Fibroblast of skin of right quadriceps (primary cell): ENCODE data around the gene MTA1.
A peak's percentile ranks its signal among the peaks of the same experiment; 100 is the strongest.

ENCODE experiments used
- DNase-seq: peaks from one replicate; pipeline ENCODE4 v3.0.0-alpha.2; 2013

Gene MTA1

GRCh38 chr14:105490267-105490571, 70.6 kb downstream of the MTA1 start:
- no peak for DNase-seq

- peak; percentile 100 for DNase-seq
These were observed 71.1 kb downstream of the MTA1 start, which contains the start of gene TEDC1 for GRCh38 chr14:105490572-105491365. Gene TEDC1 (plus strand): TSS chr14:105491246. CDS start chr14:105491376, 130 bp downstream.

- DNase-seq = peak; percentile 54
These were observed 71.8 kb downstream of the MTA1 start for GRCh38 chr14:105491366-105491973.

- no peak for DNase-seq
These were observed 72.7 kb downstream of the MTA1 start for GRCh38 chr14:105492031-105492970.

GRCh38 chr14:105492971-105493871, 73.6 kb downstream of the MTA1 start:
- DNase-seq = no peak

GRCh38 chr14:105493921-105494605, 74.4 kb downstream of the MTA1 start:
- DNase-seq = no peak

GRCh38 chr14:105494606-105494929, 74.9 kb downstream of the MTA1 start:
- DNase-seq = no peak

- no peak for DNase-seq
These were observed 75.7 kb downstream of the MTA1 start for GRCh38 chr14:105495101-105495989.

GRCh38 chr14:105495990-105496830, 76.6 kb downstream of the MTA1 start:
- DNase-seq = no peak

GRCh38 chr14:105496831-105497591, 77.4 kb downstream of the MTA1 start:
- no peak for DNase-seq

- no peak for DNase-seq
These were observed 78.2 kb downstream of the MTA1 start for GRCh38 chr14:105497671-105498429.

GRCh38 chr14:105498430-105499255, 79.0 kb downstream of the MTA1 start:
- DNase-seq = no peak

GRCh38 chr14:105499256-105500035, 79.8 kb downstream of the MTA1 start:
- DNase-seq = no peak

GRCh38 chr14:105500036-105500725, 80.6 kb downstream of the MTA1 start:
- DNase-seq = no peak

- no peak for DNase-seq
These were observed 81.1 kb downstream of the MTA1 start for GRCh38 chr14:105500726-105501101.
